ENCODE data around the gene SUSD1. TPM values are rescaled to one million over a fixed set of nuclear protein-coding genes. Genes with fewer than 3 reads are reported as not detected.
A peak's percentile ranks its signal among the peaks of the same experiment; 100 is the strongest.

SUSD1 gene
- total and polyA plus RNA-seq, 8 donors = 1.6 to 50.4 (median 21.1) TPM

- intact Hi-C loops (cut with DNase I; ENCODE audit: low total_unique reads) = no loop called here
- Histone ChIP-seq H3K4me1 (peaks cover 19 to 35% (median 22%) of the 10 kb centered on the region in 4 donors), H3K36me3 (no peaks in the 10 kb centered on the region), H3K27me3 (no peaks in the 10 kb centered on the region), H3K9me3 (no peaks in the 10 kb centered on the region), H3K4me3 (no peak overlapping the region), H3K27ac (peak overlapping the region in 4 of 5 donors; percentile 73 to 83 (median 78))
- DNase-seq = no peak
- no peak for TF ChIP-seq POLR2AphosphoS5 (IDR thresholded peaks at IDR 0.05)
- TF ChIP-seq POLR2A (IDR thresholded peaks at IDR 0.05) = no peak
- no peak for TF ChIP-seq CTCF (IDR thresholded peaks at IDR 0.05)
- no peak for TF ChIP-seq EP300 (IDR thresholded peaks at IDR 0.05)
- WGBS, 5 donors = 83 to 95% (median 92%) methylated on average over 3 of the region's 3 CpGs
Measured at GRCh38 chr9:112011051-112011620, 164.0 kb downstream of the SUSD1 start.

- DNase-seq = no peak
- H3K36me3 ChIP-seq = no peaks in the 10 kb centered on the region
- no peak overlapping the region for H3K4me3 ChIP-seq
- H3K9me3 ChIP-seq = no peaks in the 10 kb centered on the region
- H3K27ac ChIP-seq = no peak overlapping the region
- intact Hi-C loops (cut with DNase I; ENCODE audit: low total_unique reads) = no loop called here
- H3K4me1 ChIP-seq = peaks cover 19 to 35% (median 22%) of the 10 kb centered on the region in 4 donors
- no peaks in the 10 kb centered on the region for H3K27me3 ChIP-seq
- no peak for TF ChIP-seq CTCF (IDR thresholded peaks at IDR 0.05)
- no peak for TF ChIP-seq POLR2AphosphoS5 (IDR thresholded peaks at IDR 0.05)
- TF ChIP-seq EP300 (IDR thresholded peaks at IDR 0.05) = no peak
- TF ChIP-seq POLR2A (IDR thresholded peaks at IDR 0.05) = no peak
Measured at GRCh38 chr9:112010537-112010936, 164.6 kb downstream of the SUSD1 start.

- TF ChIP-seq POLR2AphosphoS5 (IDR thresholded peaks at IDR 0.05) (no peak), POLR2A (IDR thresholded peaks at IDR 0.05) (no peak), CTCF (IDR thresholded peaks at IDR 0.05) (no peak), EP300 (IDR thresholded peaks at IDR 0.05) (no peak)
- DNase-seq = no peak
- peaks cover 19 to 35% (median 22%) of the 10 kb centered on the region in 4 donors for H3K4me1 ChIP-seq
- no peak overlapping the region for H3K4me3 ChIP-seq
- no peaks in the 10 kb centered on the region for H3K9me3 ChIP-seq
- 87 to 91% (median 90%) methylated on average over 3 of the region's 3 CpGs for WGBS, 5 donors
- intact Hi-C loops (cut with DNase I; ENCODE audit: low total_unique reads) = no loop called here
- H3K27me3 ChIP-seq = no peaks in the 10 kb centered on the region
- H3K36me3 ChIP-seq = no peaks in the 10 kb centered on the region
- H3K27ac ChIP-seq = no peak overlapping the region
Measured at GRCh38 chr9:112009656-112010055, 165.4 kb downstream of the SUSD1 start.

- H3K36me3 ChIP-seq = no peaks in the 10 kb centered on the region
- intact Hi-C loops (cut with DNase I; ENCODE audit: low total_unique reads) = no loop called here
- no peak overlapping the region for H3K4me3 ChIP-seq
- peaks cover 14 to 24% (median 17%) of the 10 kb centered on the region in 4 donors for H3K4me1 ChIP-seq
- WGBS, 5 donors = 31 to 45% (median 42%) methylated on average over 6 of the region's 6 CpGs
- DNase-seq = no peak
- H3K9me3 ChIP-seq = no peaks in the 10 kb centered on the region
- no peaks in the 10 kb centered on the region for H3K27me3 ChIP-seq
- peak overlapping the region in 2 of 5 donors; percentile 1 to 6 for H3K27ac ChIP-seq
- TF ChIP-seq POLR2A (IDR thresholded peaks at IDR 0.05) = no peak
Measured at GRCh38 chr9:112007575-112008240, 167.4 kb downstream of the SUSD1 start.

Measured in stomach (tissue), 9 donors.